ENCODE measurements around the gene ADAM12.

- TF ChIP-seq, protein P1, sequence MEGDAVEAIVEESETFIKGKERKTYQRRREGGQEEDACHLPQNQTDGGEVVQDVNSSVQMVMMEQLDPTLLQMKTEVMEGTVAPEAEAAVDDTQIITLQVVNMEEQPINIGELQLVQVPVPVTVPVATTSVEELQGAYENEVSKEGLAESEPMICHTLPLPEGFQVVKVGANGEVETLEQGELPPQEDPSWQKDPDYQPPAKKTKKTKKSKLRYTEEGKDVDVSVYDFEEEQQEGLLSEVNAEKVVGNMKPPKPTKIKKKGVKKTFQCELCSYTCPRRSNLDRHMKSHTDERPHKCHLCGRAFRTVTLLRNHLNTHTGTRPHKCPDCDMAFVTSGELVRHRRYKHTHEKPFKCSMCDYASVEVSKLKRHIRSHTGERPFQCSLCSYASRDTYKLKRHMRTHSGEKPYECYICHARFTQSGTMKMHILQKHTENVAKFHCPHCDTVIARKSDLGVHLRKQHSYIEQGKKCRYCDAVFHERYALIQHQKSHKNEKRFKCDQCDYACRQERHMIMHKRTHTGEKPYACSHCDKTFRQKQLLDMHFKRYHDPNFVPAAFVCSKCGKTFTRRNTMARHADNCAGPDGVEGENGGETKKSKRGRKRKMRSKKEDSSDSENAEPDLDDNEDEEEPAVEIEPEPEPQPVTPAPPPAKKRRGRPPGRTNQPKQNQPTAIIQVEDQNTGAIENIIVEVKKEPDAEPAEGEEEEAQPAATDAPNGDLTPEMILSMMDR (IDR thresholded peaks at IDR 0.05) = no peak
- no peak for TF ChIP-seq EP300 (IDR thresholded peaks at IDR 0.05)
- no peak for TF ChIP-seq POLR2A (IDR thresholded peaks at IDR 0.05)
Observed at GRCh38 chr10:126130271-126130710, 258.0 kb downstream of the ADAM12 start.
